ENCODE results near the gene PPIA. TPM values are rescaled to one million over a fixed set of nuclear protein-coding genes. Genes with fewer than 3 reads are reported as not detected.

The PPIA gene
- total RNA-seq, 1 experiment from 2014 or later, result 2,409 TPM

DNA sequence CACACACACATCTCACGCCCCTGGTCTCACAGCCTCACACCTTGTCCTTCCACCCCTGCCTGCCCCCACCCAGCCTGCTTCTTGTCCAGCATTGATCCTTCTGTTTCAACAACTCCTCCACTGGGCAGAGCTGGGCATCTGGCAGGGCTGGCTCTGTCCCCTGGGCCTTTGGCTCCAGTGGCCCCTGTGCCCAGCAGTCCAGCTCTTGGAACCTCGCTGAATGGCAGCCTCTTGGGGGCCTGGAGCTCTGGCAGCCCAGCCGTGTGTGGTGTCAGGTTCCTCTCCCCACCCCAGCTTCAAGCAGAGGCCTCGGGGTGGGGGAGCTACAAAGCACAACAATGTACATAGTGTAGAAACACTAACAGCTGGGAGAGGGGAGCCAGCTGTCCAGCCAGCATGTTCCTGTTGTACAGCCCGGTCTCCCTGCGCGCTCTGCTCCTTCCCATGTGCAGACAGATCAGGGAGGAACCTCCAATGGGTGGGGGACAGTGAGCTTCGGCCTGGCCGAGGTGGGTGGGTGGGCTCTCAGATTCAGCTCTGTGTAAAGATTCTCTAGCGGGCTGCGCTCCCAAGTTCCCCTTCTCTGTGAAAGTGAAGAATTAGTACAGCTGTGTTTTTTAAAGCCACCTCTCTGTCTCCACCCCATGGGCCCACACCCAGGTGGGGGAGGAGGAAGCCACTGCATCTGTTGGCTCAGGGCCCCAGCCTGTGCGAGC is 28.4 kb upstream of the PPIA start:
- no peaks in the 10 kb centered on the region for H3K4me1 ChIP-seq (ENCODE audit: insufficient read depth, low read length)
- H3K27me3 ChIP-seq (ENCODE audit: insufficient read depth, low read length), result no peaks in the 10 kb centered on the region
- no peak overlapping the region for H3K14ac ChIP-seq (ENCODE audit: insufficient read depth, low read length)
- H3K9me3 ChIP-seq (ENCODE audit: control insufficient read depth, low read depth, low read length), result no peaks in the 10 kb centered on the region
- H3K23me2 ChIP-seq (ENCODE audit: insufficient read length, low read depth, low read length, poor library complexity, severe bottlenecking), result no peaks in the 10 kb centered on the region
- DNase-seq, result no peak
- no peak overlapping the region for H2AFZ ChIP-seq (ENCODE audit: low read length)
- Mint-ChIP-seq H3K27me3 (ENCODE audit: low read depth) (peaks cover 4% of the 10 kb centered on the region), H3K4me1 (peaks cover 11 to 16% of the 10 kb centered on the region in 2 experiments), H3K27ac (peak overlapping the region in 2 of 3 experiments; percentile 49 to 80; a peak in 3 of 7 replicates), H3K36me3 (ENCODE audit: insufficient read depth in 1 of 3, low read depth in 3 of 3) (peaks cover 26 to 62% (median 60%) of the 10 kb centered on the region in 3 experiments; a peak in 6 of 7 replicates), H3K9me3 (peaks cover 0 to 4% of the 10 kb centered on the region in 2 experiments; a peak in 1 of 5 replicates), H3K4me3 (no peak overlapping the region; a peak in 1 of 5 replicates)
- no peak overlapping the region for H4K8ac ChIP-seq (replicated peaks; ENCODE audit: insufficient read length, low read depth, low read length)
- H4K20me1 ChIP-seq (ENCODE audit: control insufficient read depth, insufficient read depth, insufficient read length), result no peaks in the 10 kb centered on the region
- no peak overlapping the region for H2BK20ac ChIP-seq (ENCODE audit: low read depth, low read length, poor library complexity, severe bottlenecking)
- no peak overlapping the region for H3K9ac ChIP-seq (ENCODE audit: extremely low read depth, insufficient read length, low read length)
- no peak overlapping the region for H3K18ac ChIP-seq (ENCODE audit: insufficient read length, low read depth, low read length)
- no peak overlapping the region for H3K23ac ChIP-seq (ENCODE audit: insufficient read length, low read depth, low read length)
- no peak overlapping the region for H4K5ac ChIP-seq (ENCODE audit: insufficient read length, low read depth, low read length)
- no peak overlapping the region for H4K91ac ChIP-seq (ENCODE audit: insufficient read length, low read depth, low read length)
- no peak overlapping the region for H2BK12ac ChIP-seq (ENCODE audit: insufficient read length, low read depth, low read length)
- H3K56ac ChIP-seq (ENCODE audit: insufficient read length, low read depth, low read length), result no peak overlapping the region
- H2BK15ac ChIP-seq (ENCODE audit: low read depth, low read length), result no peak overlapping the region
- no peak overlapping the region for H3T11ph ChIP-seq (ENCODE audit: low read length)
- H3K27ac ChIP-seq (ENCODE audit: insufficient read length, low read depth, low read length), result no peak overlapping the region
- no peak overlapping the region for H2AK5ac ChIP-seq (ENCODE audit: insufficient read length, low read length)
- H2BK5ac ChIP-seq (ENCODE audit: insufficient read length, low read length), result no peak overlapping the region
- no peak overlapping the region for H3K4me2 ChIP-seq (ENCODE audit: insufficient read depth, insufficient read length, low read length)
- no peak overlapping the region for H2BK120ac ChIP-seq (ENCODE audit: low read depth, low read length, poor library complexity, severe bottlenecking)
- no peak overlapping the region for H3K4ac ChIP-seq (ENCODE audit: low read depth, low read length)
- H3K79me1 ChIP-seq (ENCODE audit: insufficient read depth, low read depth, low read length, poor library complexity, severe bottlenecking), result no peaks in the 10 kb centered on the region
- H3K79me2 ChIP-seq (ENCODE audit: insufficient read depth, low read length), result no peaks in the 10 kb centered on the region
- WGBS (ENCODE audit: extremely low coverage, insufficient read length, low lambda C conversion rate), result no CpG with 5 or more reads among the region's 12 CpGs
- TF ChIP-seq, protein P1, sequence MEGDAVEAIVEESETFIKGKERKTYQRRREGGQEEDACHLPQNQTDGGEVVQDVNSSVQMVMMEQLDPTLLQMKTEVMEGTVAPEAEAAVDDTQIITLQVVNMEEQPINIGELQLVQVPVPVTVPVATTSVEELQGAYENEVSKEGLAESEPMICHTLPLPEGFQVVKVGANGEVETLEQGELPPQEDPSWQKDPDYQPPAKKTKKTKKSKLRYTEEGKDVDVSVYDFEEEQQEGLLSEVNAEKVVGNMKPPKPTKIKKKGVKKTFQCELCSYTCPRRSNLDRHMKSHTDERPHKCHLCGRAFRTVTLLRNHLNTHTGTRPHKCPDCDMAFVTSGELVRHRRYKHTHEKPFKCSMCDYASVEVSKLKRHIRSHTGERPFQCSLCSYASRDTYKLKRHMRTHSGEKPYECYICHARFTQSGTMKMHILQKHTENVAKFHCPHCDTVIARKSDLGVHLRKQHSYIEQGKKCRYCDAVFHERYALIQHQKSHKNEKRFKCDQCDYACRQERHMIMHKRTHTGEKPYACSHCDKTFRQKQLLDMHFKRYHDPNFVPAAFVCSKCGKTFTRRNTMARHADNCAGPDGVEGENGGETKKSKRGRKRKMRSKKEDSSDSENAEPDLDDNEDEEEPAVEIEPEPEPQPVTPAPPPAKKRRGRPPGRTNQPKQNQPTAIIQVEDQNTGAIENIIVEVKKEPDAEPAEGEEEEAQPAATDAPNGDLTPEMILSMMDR (conservative IDR thresholded peaks at IDR 0.05), result no peak

All from H9 (cell line).